ENCODE data around the gene DDR2.
"Not testable (repeated sequence)": the region's sequence is repeated elsewhere in the genome, so short reads cannot be mapped to it uniquely, and the experiment has no call there.

The DDR2 gene

GRCh38 chr1:162632217-162632666 is at the start of gene DDR2:
DDR2 (plus strand) TSS chr1:162632464; CDS start chr1:162719064, 86,600 bp downstream.
- Mint-ChIP-seq H3K4me1 (ENCODE audit: low read depth) (no peaks in the 10 kb centered on the region), H3K4me3 (no peak within 1 kb of the TSS), H3K9me3 (no peaks in the 10 kb centered on the region), H3K27ac (no peak within 1 kb of the TSS), H3K36me3 (ENCODE audit: low read depth) (no peaks in the 10 kb centered on the region), H3K27me3 (ENCODE audit: low read depth) (peaks cover 6% of the 10 kb centered on the region)
- DNase-seq (ENCODE audit: low spot score), result no peak

- not testable (repeated sequence) for H3K4me1 Mint-ChIP-seq (ENCODE audit: low read depth)
These were observed 49.4 kb upstream of the DDR2 start for GRCh38 chr1:162582901-162583300.

GRCh38 chr1:162585101-162585500 is 47.2 kb upstream of the DDR2 start:
- peaks cover 18% of the 10 kb centered on the region for H3K36me3 Mint-ChIP-seq (ENCODE audit: low read depth)
- DNase-seq (ENCODE audit: low spot score); H3K4me1 Mint-ChIP-seq (ENCODE audit: low read depth); H3K27ac Mint-ChIP-seq; H3K27me3 Mint-ChIP-seq (ENCODE audit: low read depth); H3K9me3 Mint-ChIP-seq; H3K4me3 Mint-ChIP-seq: not testable (repeated sequence)

More at GRCh38 chr1:162582901-162583300, 49.4 kb upstream of the DDR2 start:
- H3K27ac Mint-ChIP-seq; H3K27me3 Mint-ChIP-seq (ENCODE audit: low read depth); DNase-seq (ENCODE audit: low spot score); H3K4me3 Mint-ChIP-seq; H3K9me3 Mint-ChIP-seq: not testable (repeated sequence)
- peaks cover 13% of the 10 kb centered on the region for H3K36me3 Mint-ChIP-seq (ENCODE audit: low read depth)

- H3K27ac Mint-ChIP-seq, result no peak overlapping the region
- H3K9me3 Mint-ChIP-seq, result no peaks in the 10 kb centered on the region
- peaks cover 9% of the 10 kb centered on the region for H3K36me3 Mint-ChIP-seq (ENCODE audit: low read depth)
- no peak overlapping the region for H3K4me3 Mint-ChIP-seq
- no peaks in the 10 kb centered on the region for H3K27me3 Mint-ChIP-seq (ENCODE audit: low read depth)
- DNase-seq (ENCODE audit: low spot score), result no peak
- no peaks in the 10 kb centered on the region for H3K4me1 Mint-ChIP-seq (ENCODE audit: low read depth)
These were observed 44.9 kb upstream of the DDR2 start for GRCh38 chr1:162587347-162587746.

GRCh38 chr1:162587761-162588260 is 44.5 kb upstream of the DDR2 start:
- H3K4me1 Mint-ChIP-seq (ENCODE audit: low read depth), result no peaks in the 10 kb centered on the region
- H3K27ac Mint-ChIP-seq, result no peak overlapping the region
- no peak overlapping the region for H3K4me3 Mint-ChIP-seq
- H3K36me3 Mint-ChIP-seq (ENCODE audit: low read depth), result peaks cover 12% of the 10 kb centered on the region
- H3K27me3 Mint-ChIP-seq (ENCODE audit: low read depth), result no peaks in the 10 kb centered on the region
- no peak for DNase-seq (ENCODE audit: low spot score)
- no peaks in the 10 kb centered on the region for H3K9me3 Mint-ChIP-seq

DNA sequence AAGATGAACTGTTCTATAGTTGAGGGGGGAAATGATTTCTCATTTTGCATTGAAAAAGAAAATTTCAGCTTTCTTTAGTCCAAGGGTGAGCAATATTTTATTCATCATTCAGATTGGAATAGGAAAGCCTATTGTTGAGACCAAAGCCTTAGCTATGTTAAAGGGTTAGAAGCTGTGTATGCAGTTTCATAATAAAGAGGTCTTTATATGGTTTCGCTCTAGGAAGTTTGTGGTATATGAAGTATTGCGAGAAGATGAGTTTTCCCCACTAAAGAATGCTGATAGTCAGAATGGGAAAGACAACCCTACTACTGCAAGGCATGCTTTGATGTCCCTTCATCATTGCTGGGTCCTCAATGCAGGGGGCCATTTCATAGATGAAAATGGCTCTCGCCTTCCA is 42.2 kb upstream of the DDR2 start:
- H3K9me3 Mint-ChIP-seq, result no peaks in the 10 kb centered on the region
- H3K27ac Mint-ChIP-seq, result no peak overlapping the region
- H3K36me3 Mint-ChIP-seq (ENCODE audit: low read depth), result peaks cover 12% of the 10 kb centered on the region
- H3K4me3 Mint-ChIP-seq, result no peak overlapping the region
- DNase-seq (ENCODE audit: low spot score), result no peak
- no peaks in the 10 kb centered on the region for H3K27me3 Mint-ChIP-seq (ENCODE audit: low read depth)
- no peaks in the 10 kb centered on the region for H3K4me1 Mint-ChIP-seq (ENCODE audit: low read depth)

DNA sequence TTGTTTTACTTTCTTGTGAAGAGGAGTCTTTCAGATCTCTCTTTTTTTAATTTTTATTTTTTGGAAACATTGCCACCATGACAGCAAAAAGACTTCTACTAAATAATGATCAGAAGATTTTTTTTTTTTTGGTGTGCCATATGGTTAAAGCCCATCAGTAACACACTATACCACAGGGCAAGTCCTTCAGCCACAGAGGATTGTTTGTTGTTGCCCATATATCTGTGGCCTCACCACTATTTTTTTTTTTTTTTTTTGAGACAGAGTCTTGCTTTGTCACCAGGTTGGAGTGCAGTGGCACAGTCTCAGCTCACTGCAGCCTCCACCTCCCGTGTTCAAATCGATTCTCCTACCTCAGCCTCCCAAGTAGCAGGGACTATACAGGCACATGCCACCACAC is 41.6 kb upstream of the DDR2 start:
- Mint-ChIP-seq H3K27ac (no peak overlapping the region), H3K36me3 (ENCODE audit: low read depth) (peaks cover 12% of the 10 kb centered on the region), H3K27me3 (ENCODE audit: low read depth) (no peaks in the 10 kb centered on the region), H3K4me1 (ENCODE audit: low read depth) (no peaks in the 10 kb centered on the region), H3K4me3 (no peak overlapping the region), H3K9me3 (no peaks in the 10 kb centered on the region)
- no peak for DNase-seq (ENCODE audit: low spot score)

- Mint-ChIP-seq H3K4me1 (ENCODE audit: low read depth) (no peaks in the 10 kb centered on the region), H3K27me3 (ENCODE audit: low read depth) (no peaks in the 10 kb centered on the region), H3K27ac (no peak overlapping the region), H3K36me3 (ENCODE audit: low read depth) (peaks cover 12% of the 10 kb centered on the region), H3K9me3 (no peaks in the 10 kb centered on the region), H3K4me3 (no peak overlapping the region)
- DNase-seq (ENCODE audit: low spot score), result no peak
These were observed 35.6 kb upstream of the DDR2 start for GRCh38 chr1:162596514-162597170.

GRCh38 chr1:162599451-162599850 is 32.8 kb upstream of the DDR2 start:
- Mint-ChIP-seq H3K27me3 (ENCODE audit: low read depth) (no peaks in the 10 kb centered on the region), H3K4me3 (no peak overlapping the region), H3K9me3 (no peaks in the 10 kb centered on the region), H3K4me1 (ENCODE audit: low read depth) (no peaks in the 10 kb centered on the region), H3K36me3 (ENCODE audit: low read depth) (peaks cover 13% of the 10 kb centered on the region), H3K27ac (no peak overlapping the region)
- DNase-seq (ENCODE audit: low spot score), result no peak

DNA sequence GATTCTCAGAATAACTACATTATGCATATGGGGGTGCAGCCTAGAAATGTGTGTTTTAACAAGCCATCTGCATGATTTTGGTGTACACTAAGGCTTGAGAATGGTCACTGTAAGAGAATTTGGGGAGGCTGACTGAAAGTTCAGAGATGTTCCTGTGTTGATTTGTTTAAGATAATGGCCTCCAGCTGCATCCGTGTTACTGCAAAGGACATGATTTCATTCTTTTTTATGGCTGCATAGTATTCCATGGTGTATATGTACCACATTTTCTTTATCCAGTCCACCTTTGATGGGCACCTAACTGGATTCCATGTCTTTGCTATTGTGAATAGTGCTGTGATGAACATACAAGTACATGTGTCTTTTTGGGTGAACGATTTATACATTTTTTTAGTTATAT is 29.1 kb upstream of the DDR2 start:
- H3K4me3 Mint-ChIP-seq; H3K4me1 Mint-ChIP-seq (ENCODE audit: low read depth); DNase-seq (ENCODE audit: low spot score); H3K27me3 Mint-ChIP-seq (ENCODE audit: low read depth); H3K27ac Mint-ChIP-seq; H3K9me3 Mint-ChIP-seq: not testable (repeated sequence)
- H3K36me3 Mint-ChIP-seq (ENCODE audit: low read depth), result peaks cover 13% of the 10 kb centered on the region

DNA sequence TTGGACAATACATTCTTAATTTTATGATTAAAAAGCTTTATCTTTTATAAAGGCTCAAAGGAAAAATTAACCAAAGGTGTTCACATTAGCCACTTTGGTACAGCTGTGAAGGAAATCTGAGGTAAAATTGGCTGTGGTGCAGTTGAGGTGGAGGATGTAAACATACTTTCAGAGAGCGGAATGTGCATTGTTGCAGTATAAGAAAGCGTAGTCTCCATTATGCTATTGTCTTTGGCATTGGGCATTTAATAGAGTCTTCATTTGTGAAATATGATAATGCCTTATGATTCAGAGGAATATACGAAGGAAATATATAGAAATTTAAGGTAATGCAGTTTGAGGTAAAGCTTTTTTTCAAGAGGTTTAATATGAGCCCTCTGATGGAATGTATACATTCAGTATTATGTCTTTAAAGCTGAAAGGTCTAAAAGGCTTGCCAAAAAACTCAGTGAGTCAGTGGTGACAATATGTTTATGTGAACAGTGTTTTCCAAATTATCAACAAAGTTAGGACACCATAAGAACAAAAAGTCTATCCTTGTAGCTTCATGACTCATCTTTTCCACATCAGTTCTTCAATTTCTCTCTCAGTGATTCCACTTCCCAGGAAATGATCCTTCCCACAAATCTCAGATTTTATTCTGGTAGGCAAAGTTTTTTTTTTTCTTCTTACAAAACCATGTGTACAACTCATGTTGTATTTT is 26.9 kb upstream of the DDR2 start:
- H3K9me3 Mint-ChIP-seq, result no peaks in the 10 kb centered on the region
- no peak for DNase-seq (ENCODE audit: low spot score)
- peaks cover 13% of the 10 kb centered on the region for H3K36me3 Mint-ChIP-seq (ENCODE audit: low read depth)
- no peak overlapping the region for H3K27ac Mint-ChIP-seq
- no peaks in the 10 kb centered on the region for H3K27me3 Mint-ChIP-seq (ENCODE audit: low read depth)
- H3K4me3 Mint-ChIP-seq, result no peak overlapping the region
- no peaks in the 10 kb centered on the region for H3K4me1 Mint-ChIP-seq (ENCODE audit: low read depth)

DNA sequence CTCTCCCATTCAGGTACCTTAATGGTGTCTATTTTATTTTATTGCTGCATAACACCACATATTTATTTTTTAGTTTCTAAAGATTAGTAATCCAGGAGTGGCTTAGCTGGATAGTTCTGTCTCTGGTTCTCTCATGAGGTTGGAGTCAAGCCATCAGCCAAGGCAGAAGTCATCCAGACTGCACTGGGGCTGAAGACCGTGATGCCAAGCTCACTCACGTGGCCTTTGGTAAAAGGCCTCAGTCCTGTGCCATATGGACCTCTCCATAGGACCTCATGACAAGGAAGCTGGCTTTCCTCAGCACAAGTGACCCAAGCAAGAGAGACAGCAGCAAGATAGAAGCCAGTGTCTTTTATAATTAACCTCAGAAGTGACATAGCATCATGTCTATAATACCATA is 23.0 kb upstream of the DDR2 start:
- Mint-ChIP-seq H3K27me3 (ENCODE audit: low read depth) (no peaks in the 10 kb centered on the region), H3K4me3 (no peak overlapping the region), H3K36me3 (ENCODE audit: low read depth) (peaks cover 1% of the 10 kb centered on the region), H3K9me3 (no peaks in the 10 kb centered on the region), H3K4me1 (ENCODE audit: low read depth) (peaks cover 3% of the 10 kb centered on the region), H3K27ac (no peak overlapping the region)
- DNase-seq (ENCODE audit: low spot score), result no peak

DNA sequence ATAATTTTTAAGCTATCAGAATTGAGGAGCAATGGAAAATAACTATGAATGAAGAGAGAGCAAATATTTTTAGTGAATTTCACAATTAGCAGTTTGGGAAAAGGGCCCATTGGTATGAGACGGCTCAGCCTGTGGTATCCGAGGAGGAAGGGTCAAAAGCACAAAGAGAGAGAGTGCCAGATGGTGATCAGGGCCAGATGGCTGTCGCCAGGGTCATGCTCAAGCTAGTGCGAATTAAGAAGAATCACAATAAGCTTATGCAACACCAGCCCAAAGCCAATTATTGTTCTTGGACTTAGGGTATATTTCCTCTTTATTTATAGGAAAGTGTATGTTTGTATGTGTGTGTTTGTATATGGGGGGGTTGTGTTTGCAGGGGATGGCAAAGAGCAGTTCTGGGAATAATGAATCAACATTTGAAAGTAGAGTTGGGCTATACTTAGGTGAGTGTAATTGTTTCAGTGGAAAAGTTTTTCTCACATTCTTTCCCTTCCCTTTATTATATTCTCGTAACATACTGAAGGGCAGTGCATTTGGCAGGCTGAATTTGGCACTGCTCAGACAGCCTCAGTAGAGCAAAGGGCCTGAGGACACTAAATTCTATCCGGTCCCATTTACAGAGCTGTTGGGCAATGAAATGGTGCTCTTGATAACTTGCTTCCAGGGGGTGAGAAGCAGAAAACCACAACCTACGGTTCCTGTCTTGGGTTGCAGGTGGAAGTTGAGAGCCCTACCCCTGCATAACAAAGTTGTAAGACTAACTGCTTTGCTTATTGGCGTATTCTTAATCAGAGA is 19.5 kb upstream of the DDR2 start:
- Mint-ChIP-seq H3K4me1 (ENCODE audit: low read depth) (peaks cover 3% of the 10 kb centered on the region), H3K9me3 (peaks cover 15% of the 10 kb centered on the region), H3K4me3 (no peak overlapping the region), H3K27me3 (ENCODE audit: low read depth) (peaks cover 2% of the 10 kb centered on the region), H3K27ac (no peak overlapping the region), H3K36me3 (ENCODE audit: low read depth) (no peaks in the 10 kb centered on the region)
- DNase-seq (ENCODE audit: low spot score), result no peak

GRCh38 chr1:162616848-162617247 is 15.4 kb upstream of the DDR2 start:
- H3K27me3 Mint-ChIP-seq (ENCODE audit: low read depth), result peaks cover 2% of the 10 kb centered on the region
- H3K36me3 Mint-ChIP-seq (ENCODE audit: low read depth), result no peaks in the 10 kb centered on the region
- DNase-seq (ENCODE audit: low spot score), result no peak
- H3K9me3 Mint-ChIP-seq, result peaks cover 17% of the 10 kb centered on the region
- peaks cover 3% of the 10 kb centered on the region for H3K4me1 Mint-ChIP-seq (ENCODE audit: low read depth)
- H3K4me3 Mint-ChIP-seq, result no peak overlapping the region
- no peak overlapping the region for H3K27ac Mint-ChIP-seq

Data from T-helper 2 cell treated with Interferon-gamma antibody and Interleukin-4, amounts not matched to agents 5 μg/mL and 100 μg/mL, for 36 hours (primary cell).